ENCODE results near the gene LCE2D.

Gene LCE2D

DNA sequence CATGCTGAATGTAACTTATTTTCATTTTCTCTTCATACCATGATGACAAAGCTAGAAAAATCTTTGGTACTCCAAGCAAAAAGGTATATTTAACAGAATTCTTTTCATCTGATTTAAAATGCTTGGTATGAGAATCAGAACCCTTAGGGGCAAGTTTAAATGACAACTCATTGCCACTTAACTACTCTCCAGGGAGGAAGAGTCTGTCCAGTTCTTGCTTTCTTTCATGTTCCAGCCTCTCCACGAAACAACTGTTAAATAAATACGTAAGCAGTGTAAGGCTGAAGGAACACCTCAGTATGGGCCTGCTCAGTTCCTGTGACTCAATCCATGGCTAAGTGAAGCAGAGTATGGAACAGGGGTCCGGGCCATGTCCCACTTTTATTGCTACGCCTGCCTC lies 36.6 kb downstream of the LCE2D start:
- DNase-seq = no peak

DNA sequence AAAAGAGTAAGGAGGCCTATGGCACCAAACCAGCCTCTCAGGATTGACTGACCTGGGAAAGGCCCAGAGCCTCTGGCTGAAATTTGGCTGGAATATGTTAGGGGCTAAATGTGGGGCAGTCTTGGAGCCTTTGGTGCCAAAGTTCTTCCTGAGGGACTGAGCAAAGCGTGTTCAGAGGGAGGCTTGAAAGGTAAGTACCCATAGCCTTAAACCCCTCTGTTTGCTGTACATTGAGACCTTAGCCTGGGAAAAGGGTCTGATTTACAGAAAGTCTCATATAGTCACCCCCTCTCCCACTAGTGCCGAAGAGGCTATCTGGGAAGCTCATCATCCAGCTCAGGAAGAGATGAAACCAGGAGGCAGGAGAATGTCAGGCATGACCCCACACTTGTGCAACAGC lies 44.7 kb downstream of the LCE2D start, which contains the start of gene LCE4A:
Gene LCE4A (plus strand): TSS at position 301 of the 400 bp plus-strand sequence. CDS start 916 bp downstream, outside the sequence.
- no peak for DNase-seq
